Cardiac septum (tissue), 1 donor: Measurements from ENCODE around the gene PM20D2. TPM values are rescaled to one million over a fixed set of nuclear protein-coding genes. Genes with fewer than 3 reads are reported as not detected.
"Not testable (repeated sequence)": the region's sequence is repeated elsewhere in the genome, so short reads cannot be mapped to it uniquely, and the experiment has no call there.

Source experiments
- DNase-seq: peaks from one replicate; pipeline ENCODE4 v3.0.0-alpha.2; 2020; ENCODE audit warnings: low spot score
- intact Hi-C: fragments of 100-400 bp; cut with DNase I; formaldehyde crosslinking; loops from one replicate; pipeline ENCODE4 v1.14.0; 2022
- long read RNA-seq: library from polyadenylated mRNA; unstranded; transcript quantifications from one replicate; pipeline ENCODE4 v2.0.0, GENCODE V29; 2021
- total RNA-seq: library from RNA; stranded (reverse); fragmentation: NEBNext Ultra II Directional; extraction: Animal tissue kit (Norgen Biotek cat#: 25700); gene quantifications from one replicate; pipeline ENCODE4 v1.2.1, GENCODE V29; 2021
- donor health status: DM: no; HTN: no; CAD: no.

The PM20D2 gene, protein sequence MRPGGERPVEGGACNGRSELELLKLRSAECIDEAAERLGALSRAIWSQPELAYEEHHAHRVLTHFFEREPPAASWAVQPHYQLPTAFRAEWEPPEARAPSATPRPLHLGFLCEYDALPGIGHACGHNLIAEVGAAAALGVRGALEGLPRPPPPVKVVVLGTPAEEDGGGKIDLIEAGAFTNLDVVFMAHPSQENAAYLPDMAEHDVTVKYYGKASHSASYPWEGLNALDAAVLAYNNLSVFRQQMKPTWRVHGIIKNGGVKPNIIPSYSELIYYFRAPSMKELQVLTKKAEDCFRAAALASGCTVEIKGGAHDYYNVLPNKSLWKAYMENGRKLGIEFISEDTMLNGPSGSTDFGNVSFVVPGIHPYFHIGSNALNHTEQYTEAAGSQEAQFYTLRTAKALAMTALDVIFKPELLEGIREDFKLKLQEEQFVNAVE
- 13.0 TPM for total RNA-seq
- long read RNA-seq, full-length matches to known transcripts = 3 of 11 reads
- long read RNA-seq, partial matches to known transcripts = 6 of 11 reads
- long read RNA-seq, other reads (novel, unspliced or antisense) = 2 of 11 reads

DNA sequence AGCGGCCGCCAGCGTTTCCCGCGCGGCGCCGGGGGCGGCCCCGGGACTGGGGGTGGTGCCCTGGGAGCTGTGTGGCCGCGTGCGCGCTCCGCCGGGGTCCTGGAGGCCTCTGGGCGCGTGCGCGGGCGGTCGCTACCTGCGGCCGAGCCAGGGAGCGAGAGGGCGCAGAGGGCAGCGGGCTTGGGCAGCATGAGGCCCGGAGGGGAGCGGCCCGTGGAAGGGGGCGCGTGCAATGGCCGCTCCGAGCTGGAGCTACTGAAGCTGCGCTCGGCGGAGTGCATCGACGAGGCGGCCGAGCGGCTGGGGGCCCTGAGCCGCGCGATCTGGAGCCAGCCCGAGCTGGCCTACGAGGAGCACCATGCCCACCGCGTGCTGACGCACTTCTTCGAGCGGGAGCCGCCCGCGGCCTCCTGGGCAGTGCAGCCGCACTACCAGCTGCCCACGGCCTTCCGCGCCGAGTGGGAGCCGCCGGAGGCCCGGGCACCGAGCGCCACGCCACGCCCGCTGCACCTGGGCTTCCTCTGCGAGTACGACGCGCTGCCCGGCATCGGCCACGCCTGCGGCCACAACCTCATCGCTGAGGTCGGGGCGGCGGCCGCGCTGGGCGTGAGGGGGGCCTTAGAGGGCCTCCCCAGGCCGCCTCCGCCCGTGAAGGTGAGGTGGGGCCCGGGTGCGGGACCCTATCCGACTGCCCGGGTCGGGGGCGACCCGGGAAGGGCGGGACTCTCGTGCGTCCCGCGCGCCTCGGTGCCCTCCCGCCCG is at the start of gene PM20D2:
Gene PM20D2 (plus strand): TSS at position 100 of the 762 bp plus-strand sequence. CDS start 90 bp downstream, at position 190.
- intact Hi-C loops = loop anchor here (2.0 to 10.0 kb wide), 2 partner anchors 63 to 209 kb away; partner anchors contain the start of gene UBE2J1

DNA sequence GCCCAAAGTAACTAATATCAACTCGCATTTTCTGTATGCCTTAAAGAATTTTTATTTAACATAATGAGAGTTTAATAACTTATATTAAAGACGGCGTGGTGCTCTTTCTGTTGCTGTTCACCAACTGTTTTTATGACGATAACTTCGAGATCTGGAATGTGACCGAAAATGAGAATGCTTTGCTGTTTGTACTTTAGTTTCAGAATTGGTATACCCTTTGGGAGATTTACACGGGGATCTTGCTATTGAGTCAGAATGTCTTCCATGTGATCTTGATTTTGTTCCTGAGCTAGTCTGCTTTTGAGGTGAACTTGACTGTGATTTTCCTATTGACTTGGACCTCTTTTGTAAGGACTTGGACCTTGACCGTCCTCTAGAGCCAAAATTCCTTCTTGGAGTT is 47.4 kb upstream of the PM20D2 start:
- intact Hi-C loops = no loop called here
- DNase-seq = no peak

More for the DNA sequence above, at the start of gene PM20D2:
- peak; percentile 88 for DNase-seq

DNA sequence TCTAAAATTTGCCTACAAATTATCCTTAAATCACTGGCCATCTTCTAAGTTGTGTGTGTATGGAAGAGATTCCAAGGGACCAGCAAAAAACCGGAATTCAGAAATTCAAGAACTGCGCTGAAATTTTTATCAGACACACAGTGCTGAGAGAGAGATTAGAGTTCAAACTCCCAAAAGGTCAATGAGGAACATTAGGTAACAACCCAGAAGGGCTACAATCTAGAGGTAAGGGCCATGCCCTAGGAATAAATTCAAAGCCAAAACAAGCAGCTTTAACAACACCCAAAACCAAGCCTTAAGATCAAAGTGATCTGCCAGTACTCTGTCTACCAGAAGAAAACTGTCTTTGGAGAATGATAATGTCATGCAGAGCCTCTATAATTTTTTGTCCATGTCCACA is 45.7 kb upstream of the PM20D2 start:
- intact Hi-C loops = no loop called here
- no peak for DNase-seq

DNA sequence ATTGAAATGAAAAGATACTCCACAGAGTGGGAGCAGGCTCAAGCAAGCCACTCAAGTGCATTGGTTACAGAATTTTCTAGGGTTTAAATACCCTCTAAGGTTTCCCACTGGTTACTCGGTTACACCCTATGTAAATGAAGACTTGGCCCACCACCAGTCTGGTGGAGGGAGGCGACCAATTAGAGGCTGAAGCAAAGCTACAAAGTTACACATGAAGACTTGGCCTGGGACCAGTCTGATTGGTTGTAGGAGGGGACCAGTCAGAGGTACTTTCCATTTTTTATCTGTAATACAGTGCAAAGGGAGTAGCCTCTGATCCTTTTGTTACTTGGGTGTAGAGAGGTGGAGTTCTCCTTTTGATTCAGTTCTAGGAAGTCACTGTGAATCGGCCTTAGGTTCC is 35.6 kb upstream of the PM20D2 start:
- intact Hi-C loops = no loop called here
- no peak for DNase-seq

DNA sequence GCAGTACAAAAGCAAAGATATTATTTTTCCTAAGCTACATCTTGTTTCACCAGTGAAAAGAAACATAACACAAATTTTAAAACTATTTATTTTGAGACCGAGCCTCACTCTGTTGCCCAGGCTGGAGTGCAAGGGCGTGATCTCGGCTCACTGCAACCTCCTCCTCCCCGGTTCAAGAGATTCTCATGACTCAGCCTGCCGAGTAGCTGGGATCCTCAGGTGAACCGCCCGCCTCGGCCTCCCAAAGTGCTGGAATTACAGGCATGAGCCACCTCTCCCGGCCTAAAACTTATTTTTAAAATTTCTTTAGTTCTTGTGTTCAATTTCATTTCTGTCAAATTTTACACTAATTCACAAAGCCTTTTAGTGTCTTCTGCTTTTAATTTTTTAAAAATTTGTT is 33.9 kb upstream of the PM20D2 start:
- intact Hi-C loops = no loop called here
- DNase-seq = no peak

DNA sequence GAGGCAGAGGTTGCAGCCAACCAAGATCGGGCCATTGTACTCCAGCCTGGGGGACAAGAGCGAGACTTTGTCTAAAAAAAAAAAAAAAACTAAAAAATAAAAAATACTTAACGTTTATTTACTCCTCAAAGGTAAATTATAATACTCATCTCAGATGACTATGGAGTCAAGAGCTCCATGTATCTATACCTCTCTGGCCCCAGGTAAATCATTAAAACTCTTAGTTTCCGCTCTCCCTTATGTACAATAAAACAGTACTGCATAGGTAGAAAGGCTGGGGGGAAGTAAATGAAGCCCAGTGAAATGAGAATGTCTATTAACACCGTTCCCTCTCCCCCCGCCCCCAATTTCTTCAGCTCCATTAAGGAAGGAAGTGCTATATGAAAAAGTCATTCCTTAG is 29.2 kb upstream of the PM20D2 start:
- DNase-seq = no peak
- intact Hi-C loops = loop anchor here (2.0 kb wide), 1 partner anchor 34 kb away; no protein-coding TSS in a partner anchor

DNA sequence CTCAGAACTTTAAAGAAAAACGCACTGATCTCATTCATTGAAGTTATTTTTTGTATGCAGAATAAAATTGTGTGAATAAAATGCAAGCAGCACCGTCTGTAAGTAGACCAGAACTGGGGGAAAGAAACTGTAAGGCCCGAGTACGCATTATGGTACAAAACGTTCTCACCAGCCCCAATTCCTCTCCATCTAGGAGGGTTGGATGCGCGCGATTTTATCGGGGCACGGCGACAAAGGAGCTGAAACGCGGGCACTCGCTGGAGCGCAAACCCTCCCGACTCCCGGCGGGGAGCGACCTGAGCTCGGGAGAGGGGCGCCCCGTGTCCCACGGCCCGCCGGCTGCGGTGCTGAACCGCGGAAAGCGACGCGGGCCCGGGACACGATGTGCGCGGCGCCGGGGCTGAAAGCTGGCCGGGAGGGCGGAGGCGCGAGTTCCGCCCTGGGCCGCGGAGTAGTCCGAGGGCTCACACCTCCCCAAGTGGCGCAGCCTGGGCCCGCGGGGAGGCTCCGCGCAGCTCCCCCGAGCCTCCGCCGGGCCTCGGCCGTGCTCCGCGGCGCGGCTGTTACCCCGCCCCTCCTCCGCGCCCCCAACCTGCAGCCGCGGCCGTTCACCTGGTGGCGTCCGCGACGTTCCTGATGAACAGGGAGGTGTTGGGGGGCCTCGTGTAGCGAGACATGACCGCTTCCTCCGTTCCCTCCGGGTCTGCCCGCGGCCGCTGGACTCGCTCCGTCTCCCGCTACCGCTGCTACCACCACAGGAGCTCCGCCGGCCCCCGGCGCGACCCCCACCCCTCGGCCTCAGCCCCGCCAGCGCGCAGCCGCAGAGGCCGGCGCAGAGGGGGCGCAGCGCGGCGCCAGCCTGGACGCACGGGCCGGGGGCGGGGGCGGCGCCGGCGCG is 28.4 kb upstream of the PM20D2 start, which contains the start of gene SRSF12:
Gene SRSF12 (minus strand): TSS at position 861 of the 898 bp plus-strand sequence. CDS start 184 bp downstream, at position 677.
- intact Hi-C loops = loop anchor here (2.0 kb wide), 1 partner anchor 35 kb away; no protein-coding TSS in a partner anchor
- DNase-seq = no peak

DNA sequence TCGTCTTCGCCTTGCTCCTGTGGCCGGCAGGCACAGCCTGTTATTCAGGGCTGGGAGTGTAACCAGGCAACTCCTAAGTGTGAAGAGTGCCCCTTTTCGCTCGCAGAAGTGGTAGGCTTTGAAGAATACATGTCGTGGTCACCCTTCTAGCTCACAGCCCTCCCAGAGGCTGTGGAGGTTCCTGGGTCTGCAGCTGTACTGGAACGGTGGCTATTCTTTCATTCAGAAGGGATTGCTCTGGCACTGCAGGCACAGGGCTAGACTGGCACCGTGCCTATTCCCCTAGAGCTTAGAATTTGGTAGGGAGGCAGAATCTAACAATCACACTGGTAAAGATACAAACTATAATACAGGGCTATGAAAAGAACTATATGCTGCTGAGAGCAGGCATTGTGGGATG is 26.9 kb upstream of the PM20D2 start:
- no peak for DNase-seq
- intact Hi-C loops = no loop called here

DNA sequence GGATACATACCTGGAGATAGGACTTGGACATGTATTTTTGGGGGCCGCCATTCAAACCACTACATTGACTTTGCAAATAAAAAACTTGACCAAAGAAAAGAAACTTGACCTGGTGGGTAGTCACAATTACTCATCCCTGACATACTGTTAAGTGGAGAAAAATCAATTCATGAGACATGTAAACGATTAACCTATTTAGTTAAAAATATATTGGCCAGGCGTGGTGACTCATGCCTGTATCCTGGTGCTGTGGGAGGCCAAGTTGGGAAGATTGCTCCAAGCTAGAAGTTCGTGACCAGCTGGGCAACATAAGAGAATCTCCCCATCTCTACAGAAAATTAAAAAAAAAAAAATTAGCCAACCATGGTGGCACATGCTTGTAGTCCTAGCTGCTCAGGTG is 25.5 kb upstream of the PM20D2 start:
- no peak for DNase-seq
- intact Hi-C loops = no loop called here

DNA sequence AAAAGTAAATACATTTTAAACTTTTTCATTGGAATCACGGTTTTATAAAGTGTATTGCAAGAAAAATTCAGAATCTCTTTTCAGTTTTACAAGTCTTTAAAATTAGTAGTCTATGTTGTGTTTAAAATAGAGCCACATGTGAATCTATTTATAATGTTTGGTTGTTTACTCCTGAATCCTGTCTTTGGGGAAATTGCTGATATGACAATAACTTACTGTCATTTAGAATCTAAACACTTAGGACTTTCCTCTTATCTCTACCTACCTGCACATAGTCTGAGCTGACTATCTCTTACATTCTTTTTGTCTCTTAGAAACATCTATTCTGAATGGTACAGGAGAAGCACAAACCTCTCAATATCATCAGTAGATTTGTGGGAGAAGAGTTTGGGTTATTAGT is 23.9 kb upstream of the PM20D2 start:
- DNase-seq = no peak
- intact Hi-C loops = loop anchor here (2.0 kb wide), 1 partner anchor 121 kb away; no protein-coding TSS in a partner anchor

DNA sequence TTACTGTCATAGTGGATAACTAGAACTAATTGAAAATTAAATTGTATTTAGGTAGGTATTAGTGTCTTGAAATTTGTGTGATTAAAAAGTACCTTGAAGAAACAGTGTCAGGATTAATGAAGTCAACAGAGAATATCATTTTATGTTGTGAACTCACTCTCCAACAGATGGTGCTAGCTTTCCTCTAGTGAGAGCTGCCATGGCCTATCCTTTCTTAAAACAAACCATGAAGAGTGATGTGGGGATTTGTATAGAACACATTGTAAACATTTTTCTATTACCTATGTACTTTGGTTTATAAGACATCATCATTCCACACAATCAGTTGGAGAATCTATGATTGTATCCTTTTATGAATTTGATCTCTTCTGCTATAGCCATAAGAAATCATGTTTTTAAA is 23.2 kb upstream of the PM20D2 start:
- intact Hi-C loops = loop anchor here (2.0 kb wide), 1 partner anchor 120 kb away; no protein-coding TSS in a partner anchor

DNA sequence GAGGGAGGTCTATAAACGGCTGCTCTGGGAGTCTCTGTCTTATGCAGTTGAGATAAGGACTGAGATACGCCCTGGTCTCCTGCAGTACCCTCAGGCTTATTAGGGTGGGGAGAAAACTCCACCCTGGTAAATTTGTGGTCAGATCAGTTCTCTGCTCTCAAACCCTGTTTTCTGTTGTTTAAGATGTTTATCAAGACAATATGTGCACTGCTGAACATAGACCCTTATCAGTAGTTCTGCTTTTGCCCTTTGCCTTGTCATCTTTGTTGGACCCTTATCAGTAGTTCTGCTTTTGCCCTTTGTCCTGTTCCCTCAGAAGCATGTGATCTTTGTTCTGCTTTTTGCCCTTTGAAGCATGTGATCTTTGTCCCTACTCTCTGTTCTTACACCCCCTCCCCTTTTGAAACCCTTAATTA is 17.6 kb upstream of the PM20D2 start:
- DNase-seq, intact Hi-C loops: not testable (repeated sequence)

More for the DNA sequence above, 23.2 kb upstream of the PM20D2 start:
- no peak for DNase-seq

DNA sequence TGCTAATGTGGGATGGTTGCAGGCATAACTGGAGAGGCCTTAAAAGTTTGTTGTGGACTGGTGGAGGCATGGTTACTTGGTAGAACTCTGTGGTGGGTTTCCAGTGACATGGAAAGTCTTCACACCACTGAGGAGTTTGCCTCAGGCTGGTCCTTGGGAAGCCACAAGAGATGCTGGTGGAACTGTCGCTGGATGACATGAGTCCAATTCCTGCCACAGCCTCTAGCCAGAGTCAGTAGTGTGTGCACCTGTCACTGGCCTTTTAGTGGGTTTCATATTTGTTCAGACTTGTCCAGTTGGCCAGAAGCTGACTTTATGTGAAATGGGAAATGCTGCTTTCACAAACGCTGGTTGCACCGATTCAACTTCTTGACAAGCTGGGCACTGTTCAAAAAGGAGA is 14.3 kb upstream of the PM20D2 start:
- no peak for DNase-seq
- intact Hi-C loops = no loop called here

DNA sequence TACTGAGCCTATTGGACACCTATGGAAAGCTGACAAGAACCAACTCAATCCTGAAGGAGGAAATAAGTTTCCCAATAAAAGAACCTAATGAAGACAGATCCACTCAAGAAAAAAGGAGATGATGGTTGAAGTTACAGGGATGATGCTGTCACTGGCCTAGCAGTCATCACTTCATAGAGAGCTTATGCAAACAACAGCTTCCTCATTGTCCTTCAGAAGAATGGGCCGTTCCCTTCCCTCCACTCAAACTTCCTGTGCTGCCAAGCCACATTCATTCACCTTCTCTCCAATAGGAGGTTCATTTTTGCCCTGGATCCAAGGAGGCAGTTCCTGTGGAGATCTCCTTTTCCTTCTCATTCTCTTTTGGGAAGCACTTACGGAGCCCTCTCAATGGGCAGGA is 13.8 kb upstream of the PM20D2 start:
- intact Hi-C loops = no loop called here
- DNase-seq = no peak

DNA sequence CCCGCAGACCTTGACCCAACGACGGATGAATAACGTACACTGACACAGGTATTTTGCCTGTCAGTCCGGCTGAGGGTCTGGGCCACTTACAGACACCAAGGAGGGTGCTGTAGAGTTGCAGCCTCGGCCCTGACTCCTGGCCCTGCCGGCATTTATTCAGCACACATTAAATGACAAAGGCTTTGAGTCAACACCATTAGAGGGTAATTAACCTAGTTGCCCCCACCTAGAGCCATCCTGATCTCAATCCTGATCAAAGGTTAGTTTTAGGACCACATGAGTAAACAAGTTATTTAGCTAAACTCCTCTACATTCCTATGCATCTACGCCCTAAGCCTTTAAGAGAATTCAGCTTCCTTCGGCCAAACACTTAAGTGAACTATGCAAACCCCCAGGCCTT is 11.9 kb upstream of the PM20D2 start:
- intact Hi-C loops = no loop called here
- DNase-seq = no peak

DNA sequence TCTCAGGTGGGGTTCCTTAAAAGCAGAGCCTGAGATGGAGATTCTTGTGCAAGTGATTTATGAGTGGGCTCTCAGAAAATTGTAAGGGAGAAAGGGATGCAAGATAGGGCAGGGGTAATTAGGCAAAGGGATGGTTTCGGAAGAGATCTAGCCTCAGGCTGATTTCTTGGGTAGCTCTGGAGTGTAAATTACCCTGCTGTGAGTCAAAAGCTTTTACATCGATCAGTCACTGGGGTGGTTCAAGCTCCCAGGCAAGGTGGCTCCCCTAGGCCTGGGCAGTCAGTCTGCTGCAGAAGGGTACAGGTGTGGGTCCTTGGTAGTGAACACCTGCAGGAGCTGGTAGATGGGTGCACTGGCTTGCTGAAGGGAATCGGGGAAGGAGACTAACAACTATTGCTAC is 11.1 kb upstream of the PM20D2 start:
- intact Hi-C loops = no loop called here
- no peak for DNase-seq

DNA sequence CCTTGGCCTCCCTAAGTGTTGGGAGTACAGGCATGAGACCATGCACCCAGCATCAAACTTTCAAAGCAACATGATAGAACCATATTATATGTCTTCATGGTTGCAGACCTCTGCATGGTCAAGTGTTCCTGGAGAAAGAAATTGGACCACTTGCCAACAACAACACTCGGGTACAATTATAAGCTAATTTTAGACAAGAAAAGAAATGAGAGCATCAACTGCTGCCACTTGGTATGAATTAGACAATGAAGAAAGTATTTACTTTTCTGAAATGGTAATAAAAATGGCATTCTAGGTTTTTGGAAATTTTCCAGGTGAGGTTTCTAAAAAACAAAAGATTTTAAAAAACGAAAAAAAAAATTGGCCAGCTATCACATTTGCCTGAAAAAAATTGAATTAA is 7.7 kb upstream of the PM20D2 start:
- intact Hi-C loops = no loop called here

DNA sequence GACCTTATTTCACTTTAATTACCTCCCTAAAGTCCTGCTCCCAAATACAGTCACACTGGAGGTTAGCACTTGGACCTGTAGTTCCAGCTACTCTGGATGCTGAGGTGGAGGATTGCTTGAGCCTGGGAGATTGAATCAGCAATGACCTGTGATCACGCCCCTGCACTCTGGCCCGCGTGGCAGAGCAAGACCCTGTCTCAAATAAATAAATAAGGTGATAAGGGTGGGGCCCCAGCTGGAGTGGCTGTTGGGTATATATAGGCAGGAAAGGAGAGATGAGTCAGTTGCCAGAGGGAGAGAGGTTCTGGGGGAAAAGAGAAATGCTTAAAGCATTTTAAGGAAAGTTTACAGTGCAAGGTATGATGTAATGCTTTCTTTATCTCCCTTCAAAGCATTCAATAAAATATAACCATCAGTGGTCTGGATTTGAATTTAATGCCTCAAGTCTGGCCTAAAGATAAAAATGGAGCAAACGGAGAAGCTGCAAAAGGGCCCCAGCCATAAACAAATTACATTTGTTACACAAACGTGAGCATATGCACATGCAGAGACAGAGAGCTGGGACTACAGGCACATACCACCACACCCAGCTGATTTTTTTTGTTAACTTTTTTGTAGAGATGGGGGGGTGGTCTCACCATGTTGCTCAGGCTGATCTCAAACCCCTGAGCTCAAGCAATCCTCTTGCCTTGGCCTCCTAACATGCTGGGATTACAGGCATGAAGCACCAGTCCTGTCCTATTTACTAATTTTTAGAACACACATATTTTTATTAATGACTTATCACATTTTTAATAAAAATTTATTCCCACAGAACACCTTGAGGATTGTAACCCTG is 6.1 kb upstream of the PM20D2 start:
- intact Hi-C loops = loop anchor here (10.0 kb wide), 1 partner anchor 215 kb away; the partner anchor contains the start of gene UBE2J1
- no peak for DNase-seq

More for the DNA sequence above, 7.7 kb upstream of the PM20D2 start:
- DNase-seq = no peak
